LHCN-M2 (cell line): ENCODE data around the gene ABLIM2. TPM values are rescaled to one million over a fixed set of nuclear protein-coding genes. Genes with fewer than 3 reads are reported as not detected.

Experiments used
- DNase-seq: peaks from one replicate; pipeline ENCODE4 v3.0.0-alpha.2; 2012; ENCODE audit warnings: low read depth
- total RNA-seq: library from RNA; depleted of rRNA; stranded (reverse); fragments of >200 nt; gene quantifications from 2 replicates; pipeline ENCODE4 v1.2.3, GENCODE V29; 2014

The ABLIM2 gene
- total RNA-seq, 1 experiment from 2014 or later: 2.6 TPM

DNA sequence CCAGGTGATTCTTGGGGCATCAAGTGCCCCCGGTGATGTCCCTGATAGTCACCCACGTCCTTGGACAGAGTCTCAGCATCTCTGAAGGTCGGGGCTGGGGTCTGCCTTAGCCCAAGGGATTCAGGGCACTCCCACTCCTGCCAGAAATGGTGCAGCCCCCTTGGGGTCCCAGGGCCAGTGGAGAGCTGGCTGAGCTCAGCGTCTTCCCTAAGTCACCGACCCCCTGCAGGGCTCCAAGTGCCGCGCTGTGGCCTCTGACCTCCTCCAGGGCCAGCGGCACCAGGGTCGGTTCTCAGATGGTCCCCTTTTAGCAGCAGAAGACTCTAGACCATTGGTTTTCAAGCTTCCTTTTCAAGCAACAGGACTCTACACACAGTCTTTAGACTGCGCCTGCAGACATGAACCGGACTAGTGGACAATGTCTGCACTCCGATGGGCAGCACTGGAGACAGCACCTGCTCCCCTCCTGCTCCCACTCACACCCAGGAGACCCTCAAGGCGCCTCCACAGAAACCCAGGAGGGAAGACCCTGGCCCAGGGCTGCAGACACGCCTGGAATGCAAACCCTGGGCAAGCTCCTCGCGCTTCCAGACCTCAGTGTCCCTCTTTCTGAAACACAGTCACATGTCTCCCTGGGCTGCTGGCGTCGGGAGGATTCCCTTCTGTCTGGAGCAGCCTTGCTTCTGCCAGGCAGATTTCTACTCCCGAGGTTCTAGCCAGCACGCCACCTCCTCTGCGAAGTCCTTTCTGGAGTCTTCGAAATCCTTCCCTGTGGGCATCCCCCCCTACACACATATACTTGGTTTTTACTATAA, 53.9 kb downstream of the ABLIM2 start:
- DNase-seq: no peak

DNA sequence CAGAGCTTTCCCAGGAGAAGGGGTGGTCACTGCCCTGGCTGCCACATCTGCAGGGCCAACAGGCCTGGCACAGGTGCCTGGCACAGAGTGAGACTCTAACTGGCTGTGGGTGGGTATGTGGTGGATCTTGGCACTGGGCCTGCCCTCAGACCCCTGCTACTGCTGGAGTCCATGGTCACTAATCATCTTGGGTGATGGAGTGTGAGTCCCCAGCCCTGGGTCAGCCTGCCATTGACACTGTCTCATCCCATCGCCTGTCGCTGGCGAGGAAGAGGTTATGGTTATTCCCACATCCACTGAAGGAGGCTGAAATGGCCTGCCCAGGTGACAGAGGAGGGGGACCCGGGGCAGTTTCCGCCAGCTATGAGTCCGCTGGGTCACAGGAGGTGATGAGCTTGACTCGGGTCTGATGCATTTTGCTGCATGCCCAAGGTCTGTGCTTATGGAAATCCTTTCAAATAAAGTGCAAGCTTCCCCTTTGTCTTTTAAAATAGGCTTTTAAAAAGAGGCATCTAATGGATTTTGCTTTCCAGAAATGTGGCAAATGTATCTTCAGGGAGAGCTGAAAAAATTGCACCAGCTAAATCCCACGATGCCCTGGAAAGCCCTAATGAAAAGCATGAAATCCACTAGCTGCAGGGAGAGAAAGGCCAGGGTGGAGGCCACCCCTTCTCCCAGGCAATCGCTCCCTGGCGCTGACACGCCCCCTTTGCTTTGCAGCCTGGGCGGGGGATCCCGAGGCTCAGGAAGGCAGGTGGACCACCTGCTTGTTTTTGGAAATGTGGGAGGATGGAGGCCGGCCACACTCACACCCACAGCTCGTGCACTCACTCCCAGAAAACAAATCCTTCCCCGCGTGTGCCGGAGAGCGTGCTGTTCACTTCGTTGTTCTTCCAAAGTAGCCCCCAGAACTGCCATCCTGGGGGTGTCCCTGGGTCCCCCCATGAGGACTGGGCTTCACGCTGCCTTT, 54.9 kb downstream of the ABLIM2 start:
- DNase-seq: no peak

DNA sequence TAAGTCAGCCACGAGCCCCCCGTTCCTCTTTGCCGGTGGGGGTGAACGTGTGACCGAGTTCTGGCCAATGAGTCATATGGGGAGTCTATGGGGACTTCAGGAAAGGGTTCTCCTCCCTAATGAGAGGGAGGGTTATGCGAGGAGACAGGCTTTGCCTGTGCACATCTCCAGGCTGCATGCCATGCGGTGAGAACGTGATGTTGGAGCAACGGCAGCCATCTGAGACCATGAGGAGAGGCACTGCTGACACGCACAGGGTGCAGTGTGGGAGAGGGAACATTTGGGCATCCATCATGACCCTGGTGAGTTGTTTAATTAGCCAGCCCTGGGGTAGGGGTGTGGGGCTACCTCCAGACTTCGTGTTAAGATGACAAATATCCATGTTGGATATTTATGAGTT, 55.8 kb downstream of the ABLIM2 start:
- no peak for DNase-seq

DNA sequence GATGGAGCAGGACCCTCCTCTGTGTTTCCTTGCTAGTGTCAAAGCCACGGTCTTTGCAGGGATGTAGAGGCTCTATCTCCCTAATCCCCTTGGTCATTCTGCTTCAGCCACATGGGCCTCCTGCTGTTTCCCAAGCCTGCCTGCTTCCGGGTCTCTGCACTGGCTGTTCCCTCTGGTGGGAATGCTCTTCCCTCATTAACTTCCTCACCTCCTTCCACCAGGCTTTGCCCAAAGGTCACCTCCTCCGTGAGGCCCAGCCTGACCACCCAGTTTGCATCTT, 56.6 kb downstream of the ABLIM2 start:
- no peak for DNase-seq

DNA sequence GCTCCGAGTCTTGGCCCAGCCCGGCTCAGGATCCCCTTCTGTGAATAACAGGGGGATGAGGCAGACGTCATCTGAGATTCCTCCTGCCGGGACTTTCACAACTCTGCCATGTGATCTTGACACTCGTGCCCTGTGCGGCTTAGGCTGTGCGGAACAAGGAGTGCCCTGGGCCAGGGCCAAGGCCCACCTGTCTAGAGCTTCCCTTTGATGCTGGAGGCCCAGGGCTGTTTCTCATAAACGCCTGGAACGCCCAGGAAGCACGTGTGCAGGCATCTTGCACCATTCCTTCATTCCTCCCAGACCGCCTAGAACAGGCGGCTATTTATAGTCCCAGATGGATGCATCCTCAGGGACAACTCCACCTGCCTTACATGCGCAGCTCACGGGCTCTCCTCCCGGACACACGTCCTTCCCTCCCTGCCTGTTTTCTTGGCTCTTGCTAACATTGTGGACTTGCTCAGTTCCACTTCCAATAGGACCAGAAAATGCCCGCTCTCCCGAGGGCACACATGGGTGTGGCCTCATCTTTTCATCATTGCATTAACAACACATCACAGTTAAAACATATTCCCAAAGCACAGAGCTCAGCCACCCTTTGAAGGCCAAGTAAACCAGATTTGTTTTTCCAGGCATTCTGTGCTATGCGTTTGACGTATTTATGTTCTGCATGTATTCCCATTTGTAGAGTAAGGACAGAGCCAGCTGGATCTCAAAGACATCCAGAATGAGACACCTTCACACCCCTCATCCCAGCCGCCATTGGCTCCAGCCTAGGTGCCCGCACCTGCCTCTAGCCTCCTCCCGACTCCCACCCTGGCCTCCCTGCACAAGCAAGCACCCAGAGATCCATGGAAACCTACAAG, 57.2 kb downstream of the ABLIM2 start:
- peak; percentile 68 for DNase-seq

DNA sequence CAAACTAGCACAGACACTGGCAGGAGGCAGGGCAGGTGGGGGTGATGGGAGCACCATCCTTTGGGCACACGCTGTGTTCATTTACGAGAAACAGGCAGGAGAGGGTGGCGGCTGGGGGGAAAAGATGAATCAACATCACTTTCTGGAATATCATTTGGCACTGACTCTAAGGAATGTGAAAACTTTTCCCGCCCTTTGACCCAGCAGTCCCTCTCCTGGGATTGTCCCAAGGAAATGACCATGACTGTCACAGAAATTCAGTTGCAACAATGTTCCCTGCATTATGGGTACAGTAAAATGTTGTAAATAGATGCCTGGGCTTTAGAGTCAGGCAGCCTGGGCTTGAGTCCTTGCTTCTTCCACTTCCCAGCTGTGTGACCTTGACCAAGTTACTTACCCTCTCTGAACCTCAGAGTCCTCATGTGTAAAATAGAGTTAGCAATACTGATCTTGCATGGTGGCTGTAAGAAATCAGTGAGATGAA, 58.6 kb downstream of the ABLIM2 start:
- DNase-seq: peak; percentile 48

DNA sequence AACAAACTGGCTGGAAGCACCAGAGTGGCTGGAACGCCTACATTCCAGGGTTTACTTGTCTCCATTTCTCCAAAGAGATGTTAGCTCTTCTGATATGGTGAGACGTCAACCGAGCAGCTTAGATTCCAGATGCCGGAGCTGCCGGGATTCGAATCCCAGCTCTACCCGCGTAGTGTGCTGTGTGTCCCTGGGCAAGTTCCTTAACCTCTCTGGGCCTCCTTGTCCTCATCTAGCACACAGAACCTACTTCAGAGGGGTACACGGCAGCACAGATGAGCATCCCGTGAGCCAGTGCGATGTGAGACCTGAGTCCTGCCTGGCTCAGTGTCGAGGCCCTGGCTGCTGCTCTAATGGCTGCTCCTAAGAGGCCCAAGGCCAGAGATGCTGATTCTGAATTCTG, 60.1 kb downstream of the ABLIM2 start:
- DNase-seq: no peak

DNA sequence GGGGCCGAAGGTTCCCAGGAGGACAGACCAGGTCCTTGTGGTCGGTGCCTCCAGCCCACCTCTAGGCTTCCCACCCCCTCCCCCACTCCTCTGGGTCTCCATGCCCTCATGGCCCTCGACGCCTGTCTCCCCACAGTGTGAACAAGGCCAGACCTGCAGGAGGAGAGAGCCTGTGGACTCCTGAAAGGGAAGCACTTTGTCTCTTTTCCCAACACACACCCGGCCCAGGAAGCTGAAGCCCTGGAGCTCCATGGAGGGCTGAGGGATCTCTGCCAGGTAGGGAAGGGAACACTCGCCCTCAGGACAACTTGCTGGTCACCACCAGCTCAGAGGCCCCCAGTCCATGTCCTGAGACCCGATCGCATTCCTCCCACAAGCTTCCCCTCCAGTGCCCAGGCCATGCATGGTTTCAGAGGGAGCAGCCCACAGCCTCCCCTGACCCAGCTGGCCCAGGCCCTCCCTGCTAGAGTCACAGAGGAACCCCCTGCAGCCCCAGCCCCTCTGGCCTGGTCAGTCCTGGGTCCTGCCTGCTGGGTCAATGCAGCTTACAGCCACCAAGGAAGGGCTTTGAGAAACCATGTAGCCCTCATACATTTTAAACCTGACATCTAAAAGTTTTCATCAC, 60.8 kb downstream of the ABLIM2 start:
- no peak for DNase-seq

DNA sequence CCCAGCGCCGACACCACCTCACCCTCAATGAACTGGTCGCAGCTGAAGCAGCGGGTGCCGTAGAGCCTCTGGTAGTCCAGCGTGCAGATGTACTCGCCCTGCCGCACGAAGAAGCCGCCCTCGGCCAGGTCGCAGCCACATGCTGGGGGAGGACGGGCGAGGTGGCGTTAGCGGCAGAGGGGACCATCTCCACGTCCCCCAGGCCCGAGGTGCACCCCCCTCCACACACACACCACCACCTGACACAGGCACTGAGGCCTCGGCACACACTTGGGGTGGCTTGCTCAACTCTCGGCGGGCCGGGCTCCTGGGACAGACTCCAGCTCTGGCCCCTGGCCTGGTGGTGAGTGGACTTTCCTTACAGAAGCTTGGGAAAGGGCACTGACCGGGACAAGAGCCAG, 61.5 kb downstream of the ABLIM2 start:
- DNase-seq: no peak

DNA sequence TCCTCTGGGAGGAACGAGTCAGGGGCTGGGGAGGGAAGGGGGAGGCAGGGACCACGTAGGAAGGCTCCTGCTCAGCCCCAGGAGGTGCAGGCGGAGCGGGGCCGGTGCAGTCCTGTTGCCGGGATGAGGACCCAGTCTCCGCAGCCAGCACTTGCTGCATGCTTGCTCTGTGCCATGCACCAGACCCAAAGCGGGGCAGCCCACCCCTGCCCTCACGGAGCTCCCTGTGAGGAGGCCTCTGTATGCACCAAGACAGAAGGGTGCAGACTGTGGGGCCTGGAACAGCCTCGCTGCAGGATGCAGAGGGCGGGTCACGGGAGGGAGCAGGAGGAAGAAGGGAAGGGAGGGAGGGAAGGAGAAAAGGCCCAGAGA, 61.9 kb downstream of the ABLIM2 start:
- DNase-seq: no peak

DNA sequence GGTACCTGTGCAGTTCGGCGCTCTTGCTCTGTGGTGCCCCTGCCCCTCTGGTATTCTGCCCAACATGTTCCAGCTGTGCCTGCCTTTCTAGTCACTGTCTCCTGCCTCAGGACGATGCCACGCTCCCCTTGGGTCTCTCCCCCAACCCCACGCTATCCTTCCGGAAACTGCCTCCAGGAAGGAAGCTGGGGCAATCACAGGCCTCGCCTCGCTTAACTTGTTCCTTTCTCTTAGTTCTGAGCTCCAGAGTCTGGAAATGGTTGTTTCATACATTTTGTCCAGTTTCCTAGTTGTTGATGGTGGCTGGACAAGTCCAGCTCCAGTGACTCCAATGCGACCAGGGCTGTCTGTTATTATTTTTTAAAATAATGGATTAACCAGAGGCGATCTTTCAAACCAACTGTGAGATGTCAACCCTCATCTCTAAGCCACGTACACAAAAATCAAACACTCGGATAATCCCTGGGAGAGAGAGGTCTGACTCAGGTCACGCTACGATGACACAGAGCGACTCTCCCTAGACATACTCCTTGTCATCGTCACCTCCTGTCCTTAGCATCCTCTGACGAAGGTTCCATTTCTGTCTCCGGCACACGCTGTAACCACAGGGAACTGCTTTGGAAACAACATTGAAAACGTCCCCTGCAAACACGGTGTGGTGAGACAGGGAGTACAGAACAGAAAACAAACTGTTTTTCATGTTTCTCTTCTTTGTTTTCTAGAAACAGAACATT, 62.5 kb downstream of the ABLIM2 start:
- no peak for DNase-seq

DNA sequence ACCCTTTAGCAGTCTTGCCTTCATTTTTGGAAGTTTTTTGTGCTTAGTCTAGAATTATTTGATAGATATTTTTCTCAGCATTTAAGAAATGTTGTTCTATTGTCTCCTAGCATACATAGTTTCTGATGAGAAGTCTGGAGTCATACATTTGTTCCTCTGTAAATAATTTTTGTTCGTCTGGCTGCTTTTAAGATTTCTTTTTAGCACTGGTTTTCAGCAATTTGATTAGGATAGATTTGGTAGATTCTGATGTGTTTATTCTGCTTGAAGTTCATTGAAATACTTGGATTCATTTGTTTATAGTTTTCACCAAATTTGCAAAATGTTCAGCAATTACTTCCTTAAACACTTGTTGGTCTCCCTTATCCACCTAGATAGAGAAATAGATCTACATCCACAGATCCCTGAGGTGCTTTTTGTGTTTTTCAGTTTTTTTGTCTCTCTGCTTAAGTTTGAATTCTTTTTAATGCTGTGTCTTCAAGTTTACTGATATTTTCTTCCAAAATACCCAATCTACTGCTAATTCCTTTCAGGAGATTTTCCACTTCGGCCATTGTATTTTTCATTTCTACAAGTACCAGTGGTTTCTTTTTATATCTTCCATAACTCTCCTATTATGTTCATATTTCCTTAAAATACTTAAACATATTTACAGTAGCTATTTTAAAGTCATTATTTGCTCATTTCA, 64.9 kb downstream of the ABLIM2 start:
- DNase-seq: no peak

DNA sequence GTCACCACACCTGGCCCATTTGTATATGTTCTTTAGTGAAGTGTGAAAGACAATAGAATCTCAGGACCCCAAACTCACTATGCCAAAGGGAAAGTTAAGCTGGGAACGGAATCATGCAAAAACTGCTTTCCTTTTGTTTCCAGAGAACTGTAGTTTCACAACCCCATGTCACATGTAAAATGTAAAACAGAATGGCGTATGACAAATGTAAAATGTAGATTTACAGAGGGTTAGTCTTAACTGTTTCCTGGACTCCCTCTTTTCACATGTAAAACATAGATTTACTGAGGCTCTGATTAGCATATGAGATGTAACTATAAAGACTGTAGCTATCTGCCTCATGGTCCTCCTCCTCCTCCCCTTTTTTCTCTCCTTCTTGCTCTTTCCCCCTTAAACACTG, 66.3 kb downstream of the ABLIM2 start:
- no peak for DNase-seq

DNA sequence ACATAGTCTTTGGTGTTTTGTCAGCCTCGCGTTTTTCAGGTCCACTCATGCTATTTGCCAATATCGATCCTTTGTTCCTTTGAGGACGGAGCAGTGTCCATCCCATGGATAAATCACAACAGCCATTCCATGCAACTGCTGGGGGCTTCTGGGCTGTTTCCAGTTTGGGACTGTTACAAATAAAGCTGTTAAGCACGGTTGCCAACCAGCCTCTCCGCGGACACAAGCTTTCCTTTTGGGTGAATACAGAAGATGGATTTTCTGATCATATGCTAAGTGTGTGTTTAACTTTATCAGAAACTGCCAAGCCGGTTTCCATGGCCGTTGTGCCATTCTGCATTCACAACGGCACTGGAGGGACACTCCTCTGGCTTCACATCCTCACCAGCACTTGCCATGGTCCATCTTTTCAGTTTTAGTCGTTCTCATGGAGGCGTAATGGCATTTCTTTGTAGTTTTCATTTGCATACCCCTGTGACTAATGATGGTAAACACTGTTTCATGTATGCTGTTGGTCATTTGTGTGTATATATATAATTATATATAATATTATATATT, 67.8 kb downstream of the ABLIM2 start:
- DNase-seq: no peak

DNA sequence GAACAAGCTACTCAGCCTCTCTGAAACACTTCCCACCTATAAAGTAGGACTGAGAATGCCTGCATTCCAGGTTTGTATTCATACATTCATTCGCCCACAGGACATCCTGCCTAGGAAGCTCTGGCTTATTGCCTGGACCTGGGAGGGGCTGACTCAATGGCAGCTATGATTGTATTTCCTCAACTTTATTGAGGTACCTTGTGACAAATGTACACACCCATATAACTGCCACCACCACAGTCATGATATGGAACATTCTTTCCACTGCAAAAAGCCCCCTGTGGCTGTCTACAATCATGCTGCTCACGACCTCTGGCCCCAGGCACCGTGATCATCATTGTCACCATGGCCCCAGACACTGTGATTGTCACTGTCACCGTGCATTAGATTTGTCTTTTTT, 68.3 kb downstream of the ABLIM2 start:
- no peak for DNase-seq

DNA sequence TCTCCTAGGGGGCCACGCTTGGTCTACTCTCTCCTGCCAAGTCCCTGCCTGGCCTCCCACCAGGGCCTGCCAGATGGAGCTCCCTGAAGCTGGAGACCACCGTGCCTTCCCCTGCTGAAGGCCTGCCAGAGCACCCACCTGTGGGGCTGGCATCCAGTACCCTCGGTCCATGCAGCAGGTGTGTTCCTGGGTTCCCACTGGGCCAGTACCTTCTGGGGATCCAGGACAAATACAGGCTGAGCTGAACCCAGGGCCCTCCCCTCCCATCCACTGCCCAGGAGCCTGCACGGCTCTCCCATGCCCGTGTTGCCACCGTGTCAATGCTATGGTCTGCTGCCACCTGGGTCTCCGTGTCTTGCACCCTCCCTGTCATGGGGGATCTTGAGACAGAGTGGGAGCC, 68.8 kb downstream of the ABLIM2 start:
- DNase-seq: no peak

DNA sequence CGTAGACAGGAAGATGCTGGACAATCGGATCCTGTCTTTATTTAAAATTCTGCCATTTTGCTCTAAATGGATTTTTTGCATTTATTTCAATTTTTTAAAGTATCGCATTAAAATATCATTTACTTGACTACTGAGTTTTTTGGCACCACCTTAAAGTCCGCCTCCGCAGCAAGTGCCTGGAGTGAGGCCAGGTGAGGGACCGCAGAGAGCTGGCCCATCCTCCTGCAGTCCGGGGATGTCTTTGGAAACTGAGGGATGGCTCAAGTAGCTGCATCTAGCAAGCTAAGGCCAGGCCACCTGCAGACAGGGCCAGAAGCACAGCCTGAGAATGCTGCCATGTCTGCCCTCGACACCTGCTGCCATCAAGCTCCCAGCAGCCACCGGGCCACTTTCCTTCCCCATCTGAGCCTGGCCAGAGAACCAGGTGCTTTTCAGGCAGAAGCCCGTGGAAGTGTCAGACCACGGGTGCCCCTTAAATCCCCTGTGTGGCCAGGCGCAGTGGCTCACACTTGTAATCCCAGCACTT, 69.6 kb downstream of the ABLIM2 start:
- no peak for DNase-seq

DNA sequence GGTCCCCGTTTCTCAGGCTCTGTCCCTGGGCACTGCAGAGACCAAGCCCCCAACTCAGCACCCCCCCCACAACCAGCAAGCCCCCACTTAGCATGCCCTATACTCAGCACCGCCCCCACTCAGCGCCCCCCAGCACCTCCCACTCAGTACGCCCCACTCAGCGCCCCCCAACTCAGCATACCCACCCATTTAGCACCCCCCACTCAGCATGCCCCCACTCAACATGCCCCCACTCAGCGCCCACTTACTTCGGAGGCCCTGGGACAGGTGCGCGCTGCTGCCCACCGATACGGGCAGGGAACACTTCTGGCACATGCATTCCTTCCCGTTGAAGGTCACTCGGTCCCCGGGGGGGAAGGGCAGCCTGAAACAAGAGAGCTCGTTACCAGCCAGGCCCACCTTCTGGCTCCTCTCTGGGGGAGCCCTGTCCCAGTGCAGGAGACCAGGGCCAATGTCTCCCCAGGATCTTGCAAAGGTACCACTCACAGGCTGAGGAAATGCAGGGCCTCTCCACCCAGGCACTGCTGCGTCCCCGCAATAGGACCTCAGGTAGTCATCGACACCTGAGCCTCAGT, 70.6 kb downstream of the ABLIM2 start:
- no peak for DNase-seq

DNA sequence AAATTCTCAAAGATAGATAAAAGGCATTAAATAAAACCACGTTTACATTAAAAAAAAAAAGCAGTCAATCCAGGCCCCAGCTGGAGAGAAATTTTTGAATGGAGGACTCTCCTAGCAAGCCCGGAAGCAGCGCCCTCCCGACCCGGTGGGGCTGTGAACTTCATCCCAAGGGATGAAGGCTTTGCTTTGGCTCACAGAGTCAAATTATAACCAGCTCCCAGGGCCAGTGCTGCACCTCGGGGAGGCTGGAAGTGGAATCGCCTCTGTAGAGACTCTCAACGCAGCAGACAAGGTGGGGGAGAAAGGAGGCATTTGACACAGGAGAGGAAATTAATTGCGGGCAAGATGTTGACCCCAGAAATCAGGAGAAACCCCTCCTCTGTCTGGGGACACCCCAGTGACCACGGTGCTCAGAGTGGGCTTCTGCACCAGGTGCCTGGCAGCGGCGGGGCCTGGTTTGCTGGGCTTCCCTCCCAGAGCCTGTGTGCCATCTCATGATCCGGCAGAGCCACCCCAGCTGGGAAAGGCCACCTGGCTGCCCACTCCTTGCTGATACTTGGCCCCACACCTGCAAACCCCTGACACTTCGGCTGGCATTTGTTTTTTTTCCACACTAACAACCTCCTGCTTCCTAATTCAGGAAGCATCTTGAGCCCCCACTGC, 71.7 kb downstream of the ABLIM2 start:
- no peak for DNase-seq
